PFSK-1 (cell line): ENCODE data around the gene GFOD1.

Experiments
- FOXP2 ChIP-seq: optimal IDR thresholded peaks from 2 replicates; pipeline ENCODE3; 2011; ENCODE audit warnings: borderline replicate concordance, control low read depth, inconsistent platforms; ENCODE audit not compliant: insufficient read depth; ENCODE audit errors: extremely low read length, extremely low read depth
- POLR2AphosphoS5 ChIP-seq: IDR thresholded peaks from 2 replicates; pipeline ENCODE4 v1.6.1; 2012; ENCODE audit warnings: low read depth, mild to moderate bottlenecking, control low read depth, low read length, moderate library complexity
- SIN3A ChIP-seq: IDR thresholded peaks from 2 replicates; pipeline ENCODE4 v1.6.1; 2012; ENCODE audit warnings: mild to moderate bottlenecking, low read length, moderate library complexity, borderline replicate concordance; ENCODE audit not compliant: insufficient read depth
- TAF1 ChIP-seq: IDR thresholded peaks from 2 replicates; pipeline ENCODE4 v1.6.1; 2012; ENCODE audit warnings: low read length, control low read depth, borderline replicate concordance; ENCODE audit not compliant: insufficient read depth
- TF ChIP-seq, protein P1 (sequence below), 2 experiments: IDR thresholded peaks; 2 replicates each; pipeline versions ENCODE4 v1.6.1 to v1.8.0; 2011 to 2012; ENCODE audit warnings: low read depth in 2 of 2, low read length in 2 of 2, control low read depth in 1 of 2, inconsistent platforms in 1 of 2, mild to moderate bottlenecking in 1 of 2, moderate library complexity in 1 of 2; ENCODE audit not compliant: insufficient read depth in 1 of 2

DNA sequence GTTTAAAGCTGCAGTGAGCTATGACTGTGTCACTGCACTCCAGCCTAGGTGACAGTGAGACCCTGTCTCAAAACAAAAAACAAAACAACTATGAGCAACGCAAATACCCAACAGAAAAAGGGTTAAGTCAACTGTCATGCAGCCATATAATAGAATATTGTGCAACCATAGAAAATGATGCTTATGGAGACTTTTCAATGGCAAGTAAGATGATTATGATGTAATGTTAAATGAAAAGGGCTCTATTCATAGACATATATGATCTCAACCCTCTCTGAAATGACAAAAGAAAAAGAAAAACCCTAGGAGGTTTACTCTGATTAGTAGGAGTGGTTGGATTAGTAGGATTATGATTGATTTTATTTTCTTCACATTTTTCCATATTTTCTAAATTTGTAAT, 117.8 kb downstream of the GFOD1 start:
- TF ChIP-seq FOXP2 (no peak), TAF1 (no peak), SIN3A (no peak), POLR2AphosphoS5 (no peak)
- TF ChIP-seq, protein P1, sequence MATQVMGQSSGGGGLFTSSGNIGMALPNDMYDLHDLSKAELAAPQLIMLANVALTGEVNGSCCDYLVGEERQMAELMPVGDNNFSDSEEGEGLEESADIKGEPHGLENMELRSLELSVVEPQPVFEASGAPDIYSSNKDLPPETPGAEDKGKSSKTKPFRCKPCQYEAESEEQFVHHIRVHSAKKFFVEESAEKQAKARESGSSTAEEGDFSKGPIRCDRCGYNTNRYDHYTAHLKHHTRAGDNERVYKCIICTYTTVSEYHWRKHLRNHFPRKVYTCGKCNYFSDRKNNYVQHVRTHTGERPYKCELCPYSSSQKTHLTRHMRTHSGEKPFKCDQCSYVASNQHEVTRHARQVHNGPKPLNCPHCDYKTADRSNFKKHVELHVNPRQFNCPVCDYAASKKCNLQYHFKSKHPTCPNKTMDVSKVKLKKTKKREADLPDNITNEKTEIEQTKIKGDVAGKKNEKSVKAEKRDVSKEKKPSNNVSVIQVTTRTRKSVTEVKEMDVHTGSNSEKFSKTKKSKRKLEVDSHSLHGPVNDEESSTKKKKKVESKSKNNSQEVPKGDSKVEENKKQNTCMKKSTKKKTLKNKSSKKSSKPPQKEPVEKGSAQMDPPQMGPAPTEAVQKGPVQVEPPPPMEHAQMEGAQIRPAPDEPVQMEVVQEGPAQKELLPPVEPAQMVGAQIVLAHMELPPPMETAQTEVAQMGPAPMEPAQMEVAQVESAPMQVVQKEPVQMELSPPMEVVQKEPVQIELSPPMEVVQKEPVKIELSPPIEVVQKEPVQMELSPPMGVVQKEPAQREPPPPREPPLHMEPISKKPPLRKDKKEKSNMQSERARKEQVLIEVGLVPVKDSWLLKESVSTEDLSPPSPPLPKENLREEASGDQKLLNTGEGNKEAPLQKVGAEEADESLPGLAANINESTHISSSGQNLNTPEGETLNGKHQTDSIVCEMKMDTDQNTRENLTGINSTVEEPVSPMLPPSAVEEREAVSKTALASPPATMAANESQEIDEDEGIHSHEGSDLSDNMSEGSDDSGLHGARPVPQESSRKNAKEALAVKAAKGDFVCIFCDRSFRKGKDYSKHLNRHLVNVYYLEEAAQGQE (IDR thresholded peaks at IDR 0.05; ENCODE audit: insufficient read depth in 1 of 2, low read depth in 2 of 2, low read length in 2 of 2), result no peak
